ENCODE data around the gene FNDC3A.
"Not testable (repeated sequence)": the region's sequence is repeated elsewhere in the genome, so short reads cannot be mapped to it uniquely, and the experiment has no call there.

Gene FNDC3A

DNA sequence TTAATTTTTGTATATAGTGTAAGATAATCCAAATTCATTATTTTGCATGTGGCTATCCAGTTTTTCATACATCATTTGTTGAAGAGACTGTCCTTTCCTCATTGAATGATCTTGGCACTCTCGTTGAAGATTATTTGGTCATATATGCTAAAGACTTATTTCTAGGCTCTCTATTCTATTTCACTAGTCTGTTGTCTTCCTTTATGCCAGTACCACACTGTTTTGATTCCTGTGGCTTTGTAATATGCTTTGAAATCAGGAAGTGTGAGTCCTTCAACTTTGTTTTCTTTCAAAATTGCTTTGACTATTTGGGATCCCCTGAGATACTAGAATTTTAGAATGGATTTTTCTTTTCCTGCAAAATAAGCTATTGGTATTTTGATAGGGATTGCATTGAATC is 24.5 kb downstream of the FNDC3A start:
- no peaks in the 10 kb centered on the region for H3K36me3 ChIP-seq (ENCODE audit: control insufficient read depth in 2 of 2, insufficient read depth in 2 of 2, low read length in 2 of 2)
- H3K4me3 ChIP-seq (ENCODE audit: low read length in 2 of 2) = no peak overlapping the region
- no peaks in the 10 kb centered on the region for H3K27me3 ChIP-seq (ENCODE audit: control insufficient read depth in 1 of 2, insufficient read depth in 2 of 2, low read length in 2 of 2)
- no peak overlapping the region for H3K27ac ChIP-seq (ENCODE audit: low read length)
- no peaks in the 10 kb centered on the region for H3K4me1 ChIP-seq (ENCODE audit: control insufficient read depth, insufficient read depth, low read length)
- no peak overlapping the region for H3K9ac ChIP-seq (ENCODE audit: low read length in 2 of 2)
- no peaks in the 10 kb centered on the region for H3K9me3 ChIP-seq (ENCODE audit: control insufficient read depth in 2 of 2, low read length in 2 of 2)

DNA sequence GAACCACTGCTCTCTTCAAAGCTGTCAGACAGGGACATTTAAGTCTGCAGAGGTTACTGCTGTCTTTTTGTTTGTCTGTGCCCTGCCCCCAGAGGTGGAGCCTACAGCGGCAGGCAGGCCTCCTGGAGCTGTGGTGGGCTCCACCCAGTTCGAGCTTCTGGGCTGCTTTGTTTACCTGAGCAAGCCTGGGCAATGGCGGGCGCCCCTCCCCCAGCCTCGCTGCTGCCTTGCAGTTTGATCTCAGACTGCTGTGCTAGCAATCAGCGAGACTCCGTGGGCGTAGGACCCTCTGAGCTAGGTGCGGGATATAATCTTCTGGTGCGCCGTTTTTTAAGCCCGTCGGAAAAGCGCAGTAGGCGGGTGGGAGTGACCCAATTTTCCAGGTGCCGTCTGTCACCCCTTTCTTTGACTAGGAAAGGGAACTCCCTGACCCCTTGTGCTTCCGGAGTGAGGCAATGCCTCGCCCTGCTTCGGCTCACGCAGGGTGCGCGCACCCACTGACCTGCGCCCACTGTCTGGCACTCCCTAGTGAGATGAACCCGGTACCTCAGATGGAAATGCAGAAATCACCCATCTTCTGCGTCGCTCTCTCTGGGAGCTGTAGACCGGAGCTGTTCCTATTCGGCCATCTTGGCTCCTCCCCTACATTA is 43.4 kb downstream of the FNDC3A start:
- not testable (repeated sequence) for H3K27me3 ChIP-seq (ENCODE audit: control insufficient read depth in 1 of 2, insufficient read depth in 2 of 2, low read length in 2 of 2); H3K9ac ChIP-seq (ENCODE audit: low read length in 2 of 2); H3K36me3 ChIP-seq (ENCODE audit: control insufficient read depth in 2 of 2, insufficient read depth in 2 of 2, low read length in 2 of 2); H3K4me3 ChIP-seq (ENCODE audit: low read length in 2 of 2); H3K27ac ChIP-seq (ENCODE audit: low read length); H3K9me3 ChIP-seq (ENCODE audit: control insufficient read depth in 2 of 2, low read length in 2 of 2); H3K4me1 ChIP-seq (ENCODE audit: control insufficient read depth, insufficient read depth, low read length)

GRCh38 chr13:49020328-49020727 is 44.6 kb downstream of the FNDC3A start:
- H3K4me3 ChIP-seq (ENCODE audit: low read length in 2 of 2) = no peak overlapping the region
- H3K36me3 ChIP-seq (ENCODE audit: control insufficient read depth in 2 of 2, insufficient read depth in 2 of 2, low read length in 2 of 2) = no peaks in the 10 kb centered on the region
- H3K4me1 ChIP-seq (ENCODE audit: control insufficient read depth, insufficient read depth, low read length) = no peaks in the 10 kb centered on the region
- H3K27me3 ChIP-seq (ENCODE audit: control insufficient read depth in 1 of 2, insufficient read depth in 2 of 2, low read length in 2 of 2) = no peaks in the 10 kb centered on the region
- no peaks in the 10 kb centered on the region for H3K9me3 ChIP-seq (ENCODE audit: control insufficient read depth in 2 of 2, low read length in 2 of 2)
- H3K27ac ChIP-seq (ENCODE audit: low read length) = no peak overlapping the region
- H3K9ac ChIP-seq (ENCODE audit: low read length in 2 of 2) = no peak overlapping the region

- Histone ChIP-seq H3K9ac (ENCODE audit: low read length in 2 of 2) (no peak overlapping the region), H3K27ac (ENCODE audit: low read length) (no peak overlapping the region), H3K4me1 (ENCODE audit: control insufficient read depth, insufficient read depth, low read length) (no peaks in the 10 kb centered on the region), H3K27me3 (ENCODE audit: control insufficient read depth in 1 of 2, insufficient read depth in 2 of 2, low read length in 2 of 2) (no peaks in the 10 kb centered on the region), H3K9me3 (ENCODE audit: control insufficient read depth in 2 of 2, low read length in 2 of 2) (no peaks in the 10 kb centered on the region), H3K4me3 (ENCODE audit: low read length in 2 of 2) (no peak overlapping the region), H3K36me3 (ENCODE audit: control insufficient read depth in 2 of 2, insufficient read depth in 2 of 2, low read length in 2 of 2) (no peaks in the 10 kb centered on the region)
Measured at GRCh38 chr13:49020940-49021553, 45.3 kb downstream of the FNDC3A start.

GRCh38 chr13:49021953-49022352 is 46.2 kb downstream of the FNDC3A start:
- H3K36me3 ChIP-seq (ENCODE audit: control insufficient read depth in 2 of 2, insufficient read depth in 2 of 2, low read length in 2 of 2) = no peaks in the 10 kb centered on the region
- no peaks in the 10 kb centered on the region for H3K4me1 ChIP-seq (ENCODE audit: control insufficient read depth, insufficient read depth, low read length)
- no peaks in the 10 kb centered on the region for H3K27me3 ChIP-seq (ENCODE audit: control insufficient read depth in 1 of 2, insufficient read depth in 2 of 2, low read length in 2 of 2)
- no peak overlapping the region for H3K27ac ChIP-seq (ENCODE audit: low read length)
- no peak overlapping the region for H3K4me3 ChIP-seq (ENCODE audit: low read length in 2 of 2)
- H3K9ac ChIP-seq (ENCODE audit: low read length in 2 of 2) = no peak overlapping the region
- H3K9me3 ChIP-seq (ENCODE audit: control insufficient read depth in 2 of 2, low read length in 2 of 2) = no peaks in the 10 kb centered on the region

GRCh38 chr13:49022472-49023144 is 46.9 kb downstream of the FNDC3A start:
- no peaks in the 10 kb centered on the region for H3K9me3 ChIP-seq (ENCODE audit: control insufficient read depth in 2 of 2, low read length in 2 of 2)
- no peaks in the 10 kb centered on the region for H3K36me3 ChIP-seq (ENCODE audit: control insufficient read depth in 2 of 2, insufficient read depth in 2 of 2, low read length in 2 of 2)
- H3K4me3 ChIP-seq (ENCODE audit: low read length in 2 of 2) = no peak overlapping the region
- H3K27ac ChIP-seq (ENCODE audit: low read length) = no peak overlapping the region
- no peaks in the 10 kb centered on the region for H3K27me3 ChIP-seq (ENCODE audit: control insufficient read depth in 1 of 2, insufficient read depth in 2 of 2, low read length in 2 of 2)
- no peak overlapping the region for H3K9ac ChIP-seq (ENCODE audit: low read length in 2 of 2)
- no peaks in the 10 kb centered on the region for H3K4me1 ChIP-seq (ENCODE audit: control insufficient read depth, insufficient read depth, low read length)

DNA sequence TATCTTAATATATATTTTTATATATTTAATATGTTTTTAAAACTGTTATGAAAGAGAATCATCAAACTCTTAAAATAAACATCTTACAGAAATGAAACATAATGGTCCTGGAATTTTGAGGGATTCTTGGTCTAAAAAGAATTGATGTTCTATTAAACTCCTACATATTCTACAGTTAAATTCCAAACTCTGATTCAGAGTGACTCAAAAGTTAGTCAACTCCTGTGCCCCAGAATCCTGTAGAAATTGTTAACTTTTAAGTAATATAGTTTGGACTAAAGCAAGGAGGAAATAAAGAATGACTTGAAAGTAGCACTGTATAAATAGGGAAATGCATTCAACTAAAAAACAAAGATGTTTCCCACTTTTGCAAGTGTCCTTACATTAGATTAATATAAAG is 47.7 kb downstream of the FNDC3A start:
- no peak overlapping the region for H3K4me3 ChIP-seq (ENCODE audit: low read length in 2 of 2)

GRCh38 chr13:49026851-49027250 is 51.1 kb downstream of the FNDC3A start:
- no peak overlapping the region for H3K27ac ChIP-seq (ENCODE audit: low read length)
- no peaks in the 10 kb centered on the region for H3K4me1 ChIP-seq (ENCODE audit: control insufficient read depth, insufficient read depth, low read length)
- H3K4me3 ChIP-seq (ENCODE audit: low read length in 2 of 2) = no peak overlapping the region
- no peak overlapping the region for H3K9ac ChIP-seq (ENCODE audit: low read length in 2 of 2)
- no peaks in the 10 kb centered on the region for H3K36me3 ChIP-seq (ENCODE audit: control insufficient read depth in 2 of 2, insufficient read depth in 2 of 2, low read length in 2 of 2)
- H3K27me3 ChIP-seq (ENCODE audit: control insufficient read depth in 1 of 2, insufficient read depth in 2 of 2, low read length in 2 of 2) = no peaks in the 10 kb centered on the region
- no peaks in the 10 kb centered on the region for H3K9me3 ChIP-seq (ENCODE audit: control insufficient read depth in 2 of 2, low read length in 2 of 2)

More for the DNA sequence above, 47.7 kb downstream of the FNDC3A start:
- Histone ChIP-seq H3K4me1 (ENCODE audit: control insufficient read depth, insufficient read depth, low read length) (no peaks in the 10 kb centered on the region), H3K27ac (ENCODE audit: low read length) (no peak overlapping the region), H3K9ac (ENCODE audit: low read length in 2 of 2) (no peak overlapping the region), H3K9me3 (ENCODE audit: control insufficient read depth in 2 of 2, low read length in 2 of 2) (no peaks in the 10 kb centered on the region), H3K36me3 (ENCODE audit: control insufficient read depth in 2 of 2, insufficient read depth in 2 of 2, low read length in 2 of 2) (no peaks in the 10 kb centered on the region), H3K27me3 (ENCODE audit: control insufficient read depth in 1 of 2, insufficient read depth in 2 of 2, low read length in 2 of 2) (no peaks in the 10 kb centered on the region)

GRCh38 chr13:49029570-49029969 is 53.9 kb downstream of the FNDC3A start:
- Histone ChIP-seq H3K9me3 (ENCODE audit: control insufficient read depth in 2 of 2, low read length in 2 of 2) (no peaks in the 10 kb centered on the region), H3K4me3 (ENCODE audit: low read length in 2 of 2) (no peak overlapping the region), H3K36me3 (ENCODE audit: control insufficient read depth in 2 of 2, insufficient read depth in 2 of 2, low read length in 2 of 2) (no peaks in the 10 kb centered on the region), H3K9ac (ENCODE audit: low read length in 2 of 2) (no peak overlapping the region), H3K4me1 (ENCODE audit: control insufficient read depth, insufficient read depth, low read length) (no peaks in the 10 kb centered on the region), H3K27ac (ENCODE audit: low read length) (no peak overlapping the region), H3K27me3 (ENCODE audit: control insufficient read depth in 1 of 2, insufficient read depth in 2 of 2, low read length in 2 of 2) (no peaks in the 10 kb centered on the region)

GRCh38 chr13:49030213-49030612 is 54.5 kb downstream of the FNDC3A start:
- H3K27ac ChIP-seq (ENCODE audit: low read length) = no peak overlapping the region
- no peaks in the 10 kb centered on the region for H3K36me3 ChIP-seq (ENCODE audit: control insufficient read depth in 2 of 2, insufficient read depth in 2 of 2, low read length in 2 of 2)
- H3K27me3 ChIP-seq (ENCODE audit: control insufficient read depth in 1 of 2, insufficient read depth in 2 of 2, low read length in 2 of 2) = no peaks in the 10 kb centered on the region
- H3K4me1 ChIP-seq (ENCODE audit: control insufficient read depth, insufficient read depth, low read length) = no peaks in the 10 kb centered on the region
- no peak overlapping the region for H3K4me3 ChIP-seq (ENCODE audit: low read length in 2 of 2)
- no peak overlapping the region for H3K9ac ChIP-seq (ENCODE audit: low read length in 2 of 2)
- H3K9me3 ChIP-seq (ENCODE audit: control insufficient read depth in 2 of 2, low read length in 2 of 2) = no peaks in the 10 kb centered on the region

DNA sequence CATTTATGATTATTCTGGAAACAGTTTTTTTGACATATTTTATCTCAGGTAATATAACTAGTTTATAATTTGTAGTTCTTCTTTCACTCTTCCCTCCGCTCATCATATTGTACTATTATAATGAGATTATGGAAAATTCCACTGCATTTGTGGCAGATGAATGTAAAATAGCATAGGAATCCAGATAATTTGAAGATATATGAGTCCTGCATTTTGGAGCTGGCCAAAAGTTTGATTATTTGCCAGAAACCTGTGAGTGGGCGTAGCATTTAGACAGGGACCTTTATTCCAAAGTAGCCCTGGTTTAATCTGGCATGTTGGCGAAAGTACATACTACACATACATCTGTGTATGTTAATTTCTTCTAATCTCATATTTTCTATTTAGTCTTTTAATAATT is 65.2 kb downstream of the FNDC3A start:
- H3K4me1 ChIP-seq (ENCODE audit: control insufficient read depth, insufficient read depth, low read length) = no peaks in the 10 kb centered on the region
- H3K4me3 ChIP-seq (ENCODE audit: low read length in 2 of 2) = no peak overlapping the region
- H3K27ac ChIP-seq (ENCODE audit: low read length) = no peak overlapping the region
- no peaks in the 10 kb centered on the region for H3K9me3 ChIP-seq (ENCODE audit: control insufficient read depth in 2 of 2, low read length in 2 of 2)
- H3K36me3 ChIP-seq (ENCODE audit: control insufficient read depth in 2 of 2, insufficient read depth in 2 of 2, low read length in 2 of 2) = no peaks in the 10 kb centered on the region
- no peaks in the 10 kb centered on the region for H3K27me3 ChIP-seq (ENCODE audit: control insufficient read depth in 1 of 2, insufficient read depth in 2 of 2, low read length in 2 of 2)
- H3K9ac ChIP-seq (ENCODE audit: low read length in 2 of 2) = no peak overlapping the region

Data from stomach smooth muscle (tissue), 2 donors.